Mucosa of rectum (tissue), 2 donors: ENCODE data around the gene RNU1-2.
"Not testable (repeated sequence)": the region's sequence is repeated elsewhere in the genome, so short reads cannot be mapped to it uniquely, and the experiment has no call there.

ENCODE experiments used
- H3K27ac ChIP-seq, 2 donors: one replicate each; pipeline ENCODE4 v1.7.0; 2013; ENCODE audit warnings: inconsistent platforms in 2 of 2, low read depth in 2 of 2, low read length in 2 of 2
- H3K27me3 ChIP-seq, 2 donors: one replicate each; pipeline ENCODE4 v1.7.0; 2013; ENCODE audit warnings: low read length in 2 of 2; ENCODE audit not compliant: control insufficient read depth in 2 of 2, insufficient read depth in 2 of 2
- H3K36me3 ChIP-seq, 2 donors: one replicate each; pipeline ENCODE4 v1.7.0; 2013; ENCODE audit warnings: low read length in 2 of 2; ENCODE audit not compliant: control insufficient read depth in 2 of 2, insufficient read depth in 2 of 2
- H3K4me1 ChIP-seq, 2 donors: one replicate each; pipeline ENCODE4 v1.7.0; 2013; ENCODE audit warnings: low read length in 2 of 2, mild to moderate bottlenecking in 1 of 2; ENCODE audit not compliant: control insufficient read depth in 2 of 2, insufficient read depth in 2 of 2
- H3K4me3 ChIP-seq, 2 donors: one replicate each; pipeline ENCODE4 v1.7.0; 2013; ENCODE audit warnings: low read length in 2 of 2
- H3K9ac ChIP-seq, 2 donors: one replicate each; pipeline ENCODE4 v1.7.0; 2013; ENCODE audit warnings: low read length in 2 of 2, low read depth in 1 of 2, mild to moderate bottlenecking in 1 of 2
- H3K9me3 ChIP-seq, 2 donors: one replicate each; pipeline ENCODE4 v1.7.0; 2013; ENCODE audit warnings: low read length in 2 of 2; ENCODE audit not compliant: control insufficient read depth in 2 of 2
- donor health status: healthy.
- donor health status: Normal muscosa, but diverticular disease.

The RNU1-2 gene

DNA sequence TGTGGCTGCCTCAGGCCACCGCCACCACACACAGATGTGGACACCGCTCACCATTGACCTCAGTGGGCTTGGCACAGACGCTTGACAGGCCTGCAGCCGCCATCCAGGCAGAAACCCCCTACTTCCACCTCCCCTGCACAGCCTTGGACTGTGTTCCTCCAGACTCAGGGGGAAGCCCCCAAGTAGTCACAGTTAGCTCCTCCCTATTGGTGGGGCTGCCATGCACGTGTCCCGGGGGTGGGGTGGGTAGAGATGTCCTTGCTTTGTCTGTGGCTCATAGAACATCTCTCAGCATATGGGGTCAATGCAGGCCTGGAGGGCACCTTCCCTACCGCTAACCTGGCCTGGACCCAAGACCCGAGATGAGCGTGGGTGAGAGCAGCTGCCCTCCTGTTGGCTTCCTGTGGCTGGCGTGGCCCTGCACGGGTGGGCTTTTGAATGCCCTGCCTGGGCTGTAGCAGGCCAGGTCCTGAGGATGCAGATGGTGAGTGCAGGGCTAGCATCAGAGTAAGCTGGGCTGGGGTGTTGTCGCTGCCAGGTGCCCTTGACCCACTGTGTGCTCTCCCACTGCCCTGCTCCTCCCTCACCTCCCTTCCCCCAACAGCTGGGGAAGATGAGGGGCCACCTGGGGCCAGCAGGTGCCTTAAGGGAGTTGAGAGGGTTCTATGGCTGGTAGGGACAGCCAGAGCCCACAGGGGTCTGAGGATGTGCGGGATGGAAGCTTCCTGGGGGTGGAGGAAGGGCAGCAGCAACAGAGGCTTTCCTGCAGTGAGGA lies 32.1 kb downstream of the RNU1-2 start:
- H3K4me1 ChIP-seq = no peaks in the 10 kb centered on the region
- H3K36me3 ChIP-seq = no peaks in the 10 kb centered on the region
- H3K9me3 ChIP-seq = no peaks in the 10 kb centered on the region
- H3K4me3 ChIP-seq = no peak overlapping the region
- H3K9ac ChIP-seq = no peak overlapping the region
- H3K27ac ChIP-seq = no peak overlapping the region
- H3K27me3 ChIP-seq = no peaks in the 10 kb centered on the region

DNA sequence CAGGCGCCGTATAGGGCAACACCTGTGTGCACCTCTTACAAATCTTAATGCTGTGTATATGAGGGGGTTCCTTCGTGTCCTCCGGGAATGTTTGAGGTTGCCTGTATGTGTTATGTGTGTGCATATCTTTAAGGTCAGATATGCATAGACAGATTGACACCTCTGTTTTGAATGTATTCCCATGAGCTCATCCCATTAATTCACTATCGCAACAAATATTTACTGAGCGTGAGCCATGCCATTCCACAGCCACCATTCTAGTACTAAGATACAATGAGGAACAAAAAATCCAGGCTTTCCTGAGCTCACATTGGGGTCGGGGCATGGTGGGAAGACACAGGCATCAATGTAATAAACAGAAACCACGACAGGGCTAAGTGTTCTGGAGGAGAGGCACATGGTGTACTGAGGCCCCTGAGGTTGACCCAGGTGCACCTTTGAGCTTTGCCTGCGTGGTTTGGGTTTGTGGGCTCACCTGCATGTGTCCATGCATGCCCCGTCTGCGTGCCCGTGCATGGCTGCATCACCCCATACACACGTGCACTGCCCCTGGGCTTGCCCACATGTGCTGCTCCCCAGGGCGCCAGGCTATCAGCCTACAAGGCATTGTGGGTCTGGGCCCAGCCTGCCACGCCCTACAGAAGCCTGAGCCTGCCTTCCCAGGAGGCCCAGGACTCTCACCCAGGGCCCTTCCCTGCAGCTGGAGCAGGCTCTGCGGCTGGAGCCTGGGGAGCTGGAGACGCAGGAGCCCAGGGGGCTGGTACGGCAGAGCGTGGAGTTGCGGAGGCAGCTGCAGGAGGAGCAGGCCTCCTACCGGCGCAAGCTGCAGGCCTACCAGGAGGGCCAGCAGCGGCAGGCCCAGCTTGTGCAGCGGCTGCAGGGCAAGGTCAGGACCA lies 33.6 kb downstream of the RNU1-2 start:
- not testable (repeated sequence) for H3K9ac ChIP-seq, H3K27ac ChIP-seq, H3K27me3 ChIP-seq, H3K4me1 ChIP-seq, H3K4me3 ChIP-seq, H3K36me3 ChIP-seq, H3K9me3 ChIP-seq

DNA sequence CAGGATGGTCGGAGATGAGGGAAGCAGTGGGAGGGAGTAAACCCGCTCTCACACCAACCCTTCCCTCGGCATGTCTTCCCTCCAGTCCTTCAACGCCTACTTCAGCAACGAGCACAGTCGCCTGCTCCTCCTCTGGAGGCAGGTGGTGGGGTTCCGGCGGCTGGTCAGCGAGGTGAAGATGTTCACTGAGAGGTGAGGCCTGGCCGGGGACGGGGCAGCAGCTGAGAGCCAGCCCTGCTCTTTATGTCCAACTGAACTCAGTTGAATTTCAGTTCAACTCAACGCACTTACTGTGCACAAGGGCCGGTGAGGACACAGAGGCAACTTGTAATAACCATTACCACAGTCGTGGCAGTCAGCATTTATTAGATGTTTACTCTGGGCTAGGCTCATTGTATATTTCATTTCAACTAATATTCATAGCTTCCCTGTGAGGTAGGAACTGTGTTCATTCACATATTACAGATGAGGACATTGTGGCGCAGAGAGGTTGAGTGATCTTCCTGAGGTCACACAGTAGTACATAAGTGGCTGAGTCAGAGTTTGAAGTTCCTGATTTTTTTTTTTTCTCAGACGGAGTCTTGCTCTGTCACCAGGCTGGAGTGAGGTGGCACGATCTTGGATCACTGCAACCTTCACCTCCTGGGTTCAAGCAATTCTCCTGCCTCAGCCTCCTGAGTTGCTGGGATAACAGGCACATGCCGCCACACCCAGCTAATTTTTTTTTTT lies 35.6 kb downstream of the RNU1-2 start:
- not testable (repeated sequence) for H3K9me3 ChIP-seq, H3K4me3 ChIP-seq, H3K36me3 ChIP-seq, H3K4me1 ChIP-seq, H3K27ac ChIP-seq, H3K27me3 ChIP-seq, H3K9ac ChIP-seq

DNA sequence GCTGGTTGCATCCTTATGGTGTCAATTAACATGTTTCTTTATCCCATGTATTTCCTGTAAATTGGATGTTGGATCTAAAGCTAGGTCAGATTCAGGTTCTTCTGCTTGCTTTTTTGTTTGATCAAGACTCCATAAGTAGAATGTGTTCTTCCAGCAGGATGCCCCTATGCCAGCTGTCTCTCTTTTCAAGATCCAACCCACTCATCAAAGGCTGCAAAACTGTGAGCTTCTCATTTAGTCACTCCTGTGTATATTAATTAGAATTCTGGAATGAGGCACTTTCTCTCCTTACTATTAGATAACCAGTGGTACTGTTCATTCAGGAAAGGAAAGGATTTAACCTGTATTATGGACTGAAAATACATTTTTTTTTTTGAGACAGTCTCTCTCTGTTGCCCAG lies 38.2 kb downstream of the RNU1-2 start:
- not testable (repeated sequence) for H3K36me3 ChIP-seq

DNA sequence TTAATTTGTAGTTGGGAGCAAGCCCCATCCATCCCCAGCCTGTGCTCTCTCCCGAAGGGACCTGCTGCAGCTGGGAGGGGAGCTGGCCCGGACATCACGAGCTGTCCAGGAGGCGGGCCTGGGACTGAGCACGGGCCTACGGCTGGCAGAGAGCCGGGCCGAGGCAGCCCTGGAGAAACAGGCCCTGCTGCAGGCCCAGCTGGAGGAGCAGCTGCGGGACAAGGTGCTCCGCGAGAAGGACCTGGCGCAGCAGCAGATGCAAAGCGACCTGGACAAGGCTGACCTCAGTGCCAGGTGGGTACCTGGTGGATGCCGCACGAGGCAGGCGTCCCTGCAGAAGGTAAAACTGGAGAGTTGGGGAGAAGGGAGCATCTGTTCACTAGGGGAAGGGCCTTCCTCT lies 40.8 kb downstream of the RNU1-2 start:
- H3K27ac ChIP-seq, H3K36me3 ChIP-seq, H3K9me3 ChIP-seq, H3K27me3 ChIP-seq, H3K4me3 ChIP-seq, H3K9ac ChIP-seq, H3K4me1 ChIP-seq: not testable (repeated sequence)

More for the DNA sequence above, 38.2 kb downstream of the RNU1-2 start:
- not testable (repeated sequence) for H3K9ac ChIP-seq, H3K4me1 ChIP-seq, H3K9me3 ChIP-seq, H3K27me3 ChIP-seq, H3K4me3 ChIP-seq, H3K27ac ChIP-seq

DNA sequence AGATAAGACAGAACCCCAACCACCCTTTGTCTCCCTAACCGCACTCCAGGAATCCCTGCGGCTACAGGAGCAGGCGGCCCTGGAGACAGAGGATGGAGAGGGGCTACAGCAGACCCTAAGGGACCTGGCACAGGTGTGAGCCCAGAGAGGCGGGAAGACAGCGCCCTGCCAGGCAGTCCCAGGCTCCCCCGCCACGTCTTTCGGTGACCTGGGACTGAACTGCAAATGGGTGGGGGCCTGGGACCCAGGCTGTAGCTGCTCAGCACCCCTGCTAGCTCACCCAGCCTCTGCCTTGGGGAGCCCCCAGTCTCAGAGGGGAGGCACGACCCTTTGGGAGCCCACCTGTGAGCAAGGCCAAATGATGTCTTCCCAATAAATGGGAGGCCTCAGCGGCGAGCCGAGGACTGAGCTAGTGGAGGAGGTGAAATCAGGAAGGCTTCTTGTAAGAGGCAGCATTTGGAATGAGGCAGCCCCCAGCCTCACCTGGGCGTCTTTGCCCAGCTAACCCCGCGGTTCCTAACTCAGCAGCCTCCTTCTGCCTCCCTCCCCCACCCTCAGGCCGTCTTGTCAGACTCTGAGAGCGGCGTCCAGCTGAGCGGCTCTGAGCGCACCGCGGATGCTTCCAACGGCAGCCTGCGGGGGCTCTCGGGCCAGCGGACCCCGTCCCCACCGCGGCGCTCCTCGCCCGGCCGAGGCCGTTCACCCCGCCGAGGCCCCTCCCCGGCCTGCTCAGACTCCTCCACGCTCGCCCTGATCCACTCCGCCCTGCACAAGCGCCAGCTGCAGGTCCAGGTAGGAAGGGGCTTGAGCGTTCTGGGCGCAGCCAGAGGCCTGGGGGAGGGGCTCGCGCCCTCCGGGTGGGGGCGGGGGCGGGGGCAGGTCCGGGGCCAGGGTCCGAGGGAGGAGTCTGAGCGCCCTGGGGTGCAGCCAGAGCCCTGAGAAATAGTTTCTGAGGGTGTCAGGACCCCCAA lies 42.9 kb downstream of the RNU1-2 start:
- Histone ChIP-seq H3K9ac (no peak overlapping the region), H3K9me3 (no peaks in the 10 kb centered on the region), H3K4me1 (no peaks in the 10 kb centered on the region), H3K27me3 (no peaks in the 10 kb centered on the region), H3K27ac (no peak overlapping the region), H3K4me3 (no peak overlapping the region), H3K36me3 (peaks cover 0 to 7% of the 10 kb centered on the region in 2 donors)

DNA sequence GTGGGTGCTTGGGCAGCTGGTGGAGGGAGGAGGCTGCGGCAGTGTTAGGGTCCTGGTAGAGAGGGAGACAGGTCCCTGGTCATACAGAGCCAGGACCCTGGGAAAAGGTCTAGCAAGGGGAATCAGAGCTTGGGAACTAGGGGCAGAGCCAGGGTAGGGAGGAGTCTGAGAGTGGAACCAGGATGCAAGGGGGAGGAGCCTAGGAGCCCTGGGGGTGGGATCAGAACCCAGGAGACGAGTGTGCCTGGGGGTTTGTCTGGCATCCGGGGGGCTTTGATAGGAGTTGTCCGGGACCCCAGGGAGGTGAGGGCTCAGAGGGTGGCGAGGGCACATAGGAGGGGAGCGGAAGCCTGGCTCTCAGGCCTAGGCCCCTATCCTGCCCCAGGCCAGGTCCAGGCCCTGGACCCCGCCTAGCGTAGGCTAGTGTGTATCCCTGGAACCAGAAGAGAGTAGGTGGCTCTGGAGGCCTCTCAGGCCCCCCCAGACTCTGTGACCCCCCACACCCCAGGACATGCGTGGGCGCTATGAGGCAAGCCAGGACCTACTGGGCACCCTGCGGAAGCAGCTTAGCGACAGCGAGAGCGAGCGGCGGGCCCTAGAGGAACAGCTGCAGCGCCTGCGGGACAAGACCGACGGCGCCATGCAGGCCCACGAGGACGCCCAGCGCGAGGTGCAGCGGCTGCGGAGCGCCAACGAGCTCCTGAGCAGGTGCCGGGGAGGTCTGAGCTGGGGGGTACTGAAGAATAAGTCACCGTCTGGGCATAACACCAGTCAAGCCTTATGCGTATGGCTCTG lies 43.8 kb downstream of the RNU1-2 start:
- not testable (repeated sequence) for H3K4me1 ChIP-seq, H3K9ac ChIP-seq, H3K27me3 ChIP-seq, H3K4me3 ChIP-seq, H3K9me3 ChIP-seq, H3K36me3 ChIP-seq, H3K27ac ChIP-seq

DNA sequence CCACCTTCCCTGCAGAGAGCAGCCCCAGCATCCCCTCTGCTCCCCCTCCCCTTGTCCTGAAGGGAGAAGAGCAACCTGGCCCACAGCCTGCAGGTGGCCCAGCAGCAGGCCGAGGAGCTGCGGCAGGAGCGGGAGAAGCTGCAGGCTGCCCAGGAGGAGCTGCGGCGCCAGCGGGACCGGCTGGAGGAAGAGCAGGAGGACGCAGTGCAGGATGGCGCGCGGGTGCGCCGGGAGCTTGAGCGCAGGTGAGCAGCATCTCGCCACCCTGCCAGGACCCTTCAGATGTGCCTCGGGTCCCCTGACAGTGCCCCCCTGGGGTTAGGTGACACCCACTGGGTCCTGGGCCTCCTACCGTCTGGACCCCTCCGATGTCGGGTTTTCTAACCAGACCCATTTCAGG lies 48.3 kb downstream of the RNU1-2 start:
- Histone ChIP-seq H3K27ac (no peak overlapping the region), H3K27me3 (no peaks in the 10 kb centered on the region), H3K4me1 (peaks cover 5 to 6% of the 10 kb centered on the region in 2 donors), H3K4me3 (no peak overlapping the region), H3K36me3 (peaks cover 0 to 10% of the 10 kb centered on the region in 2 donors), H3K9me3 (no peaks in the 10 kb centered on the region), H3K9ac (no peak overlapping the region)

DNA sequence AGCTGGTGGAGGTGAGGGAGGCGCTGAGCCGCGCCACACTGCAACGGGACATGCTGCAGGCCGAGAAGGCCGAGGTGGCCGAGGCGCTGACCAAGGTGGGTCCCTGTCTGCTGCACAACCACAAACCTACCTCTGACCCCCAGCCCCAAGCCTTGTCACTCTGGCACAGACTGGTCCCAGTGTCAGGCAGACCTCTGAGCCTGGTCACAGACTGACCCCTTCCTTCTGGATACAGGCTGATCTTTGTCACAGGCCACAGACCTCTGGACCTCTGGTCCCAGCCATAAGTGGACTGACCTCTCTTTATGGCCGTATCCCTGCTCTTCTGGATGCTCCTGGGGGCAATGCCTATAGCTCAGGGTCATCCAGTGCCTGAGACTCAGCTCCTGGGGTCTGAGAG lies 49.7 kb downstream of the RNU1-2 start:
- H3K4me1 ChIP-seq, H3K36me3 ChIP-seq, H3K27me3 ChIP-seq, H3K9ac ChIP-seq, H3K9me3 ChIP-seq, H3K4me3 ChIP-seq, H3K27ac ChIP-seq: not testable (repeated sequence)
